IgD-negative memory B cell (primary cell): ENCODE data around the gene FDCSP. TPM values are rescaled to one million over a fixed set of nuclear protein-coding genes. Genes with fewer than 3 reads are reported as not detected.

Source experiments
- polyA plus RNA-seq: library from polyadenylated mRNA; unstranded; fragments of 300-500 nt; fragmentation: Illumina TruSeq; gene quantifications from one replicate; pipeline ENCODE4 v1.2.3, GENCODE V29; 2021

Gene FDCSP
- polyA plus RNA-seq, 1 donor from 2014 or later = not detected

Other genes with a start within 250 kb of the FDCSP start
- gene STATH, start 230.2 kb upstream of the FDCSP start, polyA plus RNA-seq = not detected
- not detected for gene HTN3, start 197.7 kb upstream of the FDCSP start, polyA plus RNA-seq
- not detected for gene HTN1, start 175.7 kb upstream of the FDCSP start, polyA plus RNA-seq
- gene PRR27, start 71.9 kb upstream of the FDCSP start, polyA plus RNA-seq = not detected
- gene ODAM, start 30.4 kb upstream of the FDCSP start, polyA plus RNA-seq = not detected
- not detected for gene CSN3, start 16.5 kb downstream of the FDCSP start, polyA plus RNA-seq
- gene CABS1, start 108.9 kb downstream of the FDCSP start, polyA plus RNA-seq = not detected
- not detected for gene SMR3A, start 134.6 kb downstream of the FDCSP start, polyA plus RNA-seq
- gene SMR3B, start 157.0 kb downstream of the FDCSP start, polyA plus RNA-seq = not detected
- gene OPRPN, start 171.8 kb downstream of the FDCSP start, polyA plus RNA-seq = not detected
- gene MUC7, start 246.1 kb downstream of the FDCSP start, polyA plus RNA-seq = not detected